ENCODE measurements around the gene CDK14.

DNA sequence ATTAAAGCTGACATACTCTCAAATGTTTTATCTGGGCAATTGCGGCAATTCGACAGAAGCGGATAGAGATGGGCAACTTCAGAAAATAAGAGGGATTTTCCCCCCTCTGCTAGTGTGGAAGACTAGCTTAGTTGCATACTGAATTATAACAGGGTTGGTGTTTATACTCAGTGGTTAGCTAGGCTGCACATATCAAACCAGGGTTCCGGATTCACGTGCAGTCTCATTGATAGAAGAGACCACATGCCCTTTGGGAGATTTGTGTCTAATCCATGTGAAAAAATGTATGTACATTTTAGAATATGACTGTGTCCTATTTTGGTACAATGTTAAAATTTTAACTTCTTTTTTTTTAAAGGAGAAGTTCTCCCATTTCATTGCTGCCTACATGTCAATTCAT is 531.2 kb downstream of the CDK14 start:
- TF ChIP-seq CTCF (IDR thresholded peaks at IDR 0.05) (no peak), EZH2 (IDR thresholded peaks at IDR 0.05) (no peak)
